Epithelial cell of proximal tubule (primary cell): ENCODE data around the gene TM9SF2. TPM values are rescaled to one million over a fixed set of nuclear protein-coding genes. Genes with fewer than 3 reads are reported as not detected.

Experiments used
- DNase-seq: peaks from one replicate; pipeline ENCODE4 v3.0.0-alpha.2; 2011; ENCODE audit warnings: low read depth
- H3K4me3 ChIP-seq: 2 replicates; pipeline ENCODE4 v1.5.1; 2011; ENCODE audit warnings: low read depth, mild to moderate bottlenecking, low read length
- total RNA-seq: library from RNA; depleted of rRNA; stranded (reverse); fragments of >200 nt; gene quantifications from 2 replicates; pipeline ENCODE4 v1.2.3, GENCODE V29; 2015
- TF ChIP-seq, protein P1 (sequence below): conservative IDR thresholded peaks from 2 replicates; pipeline ENCODE4 v1.5.1; 2012; ENCODE audit warnings: low read depth, mild to moderate bottlenecking, low read length

The TM9SF2 gene
- total RNA-seq, 1 donor from 2014 or later: 114 TPM

DNA sequence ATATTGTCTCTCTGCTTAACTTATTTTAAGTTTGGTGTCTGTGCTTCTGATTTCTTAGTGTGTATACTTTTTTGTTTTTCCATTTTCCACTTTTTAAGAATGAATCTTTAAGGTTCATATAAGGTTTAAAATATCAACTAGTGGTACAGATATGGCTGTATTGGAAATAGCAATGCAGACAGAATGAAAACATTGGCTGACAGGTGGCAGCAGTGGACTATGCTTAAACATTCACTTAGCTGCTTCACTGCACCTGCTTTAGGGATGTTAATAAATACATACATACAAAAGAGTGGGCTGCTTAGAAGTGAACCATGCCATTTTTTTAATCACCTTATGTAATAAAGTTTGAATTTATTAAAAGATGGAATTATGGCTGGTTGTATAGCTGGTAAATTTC, 27.3 kb downstream of the TM9SF2 start:
- TF ChIP-seq, protein P1, sequence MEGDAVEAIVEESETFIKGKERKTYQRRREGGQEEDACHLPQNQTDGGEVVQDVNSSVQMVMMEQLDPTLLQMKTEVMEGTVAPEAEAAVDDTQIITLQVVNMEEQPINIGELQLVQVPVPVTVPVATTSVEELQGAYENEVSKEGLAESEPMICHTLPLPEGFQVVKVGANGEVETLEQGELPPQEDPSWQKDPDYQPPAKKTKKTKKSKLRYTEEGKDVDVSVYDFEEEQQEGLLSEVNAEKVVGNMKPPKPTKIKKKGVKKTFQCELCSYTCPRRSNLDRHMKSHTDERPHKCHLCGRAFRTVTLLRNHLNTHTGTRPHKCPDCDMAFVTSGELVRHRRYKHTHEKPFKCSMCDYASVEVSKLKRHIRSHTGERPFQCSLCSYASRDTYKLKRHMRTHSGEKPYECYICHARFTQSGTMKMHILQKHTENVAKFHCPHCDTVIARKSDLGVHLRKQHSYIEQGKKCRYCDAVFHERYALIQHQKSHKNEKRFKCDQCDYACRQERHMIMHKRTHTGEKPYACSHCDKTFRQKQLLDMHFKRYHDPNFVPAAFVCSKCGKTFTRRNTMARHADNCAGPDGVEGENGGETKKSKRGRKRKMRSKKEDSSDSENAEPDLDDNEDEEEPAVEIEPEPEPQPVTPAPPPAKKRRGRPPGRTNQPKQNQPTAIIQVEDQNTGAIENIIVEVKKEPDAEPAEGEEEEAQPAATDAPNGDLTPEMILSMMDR: peak; percentile 51
- no peak overlapping the region for H3K4me3 ChIP-seq
- no peak for DNase-seq

DNA sequence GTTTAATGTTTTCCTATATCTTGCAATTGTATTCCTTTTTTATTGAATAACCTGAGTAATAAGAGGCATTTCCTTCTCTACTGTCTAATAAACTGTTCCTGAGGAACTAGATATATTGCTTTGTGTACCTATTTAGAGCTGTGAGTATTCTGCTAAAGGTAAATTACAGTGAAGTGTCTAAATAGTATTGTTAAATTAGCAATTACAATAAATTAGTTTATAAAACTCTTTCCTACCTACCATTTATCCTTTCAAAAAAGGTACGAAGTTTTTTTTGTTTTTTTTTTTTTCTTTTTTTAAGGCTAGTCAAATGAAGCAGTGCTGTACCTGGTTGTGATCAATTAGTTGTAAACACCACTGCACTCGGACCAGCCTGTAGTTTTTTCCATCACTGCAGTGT, 34.8 kb downstream of the TM9SF2 start:
- TF ChIP-seq, protein P1: no peak
- no peak overlapping the region for H3K4me3 ChIP-seq
- DNase-seq: no peak

DNA sequence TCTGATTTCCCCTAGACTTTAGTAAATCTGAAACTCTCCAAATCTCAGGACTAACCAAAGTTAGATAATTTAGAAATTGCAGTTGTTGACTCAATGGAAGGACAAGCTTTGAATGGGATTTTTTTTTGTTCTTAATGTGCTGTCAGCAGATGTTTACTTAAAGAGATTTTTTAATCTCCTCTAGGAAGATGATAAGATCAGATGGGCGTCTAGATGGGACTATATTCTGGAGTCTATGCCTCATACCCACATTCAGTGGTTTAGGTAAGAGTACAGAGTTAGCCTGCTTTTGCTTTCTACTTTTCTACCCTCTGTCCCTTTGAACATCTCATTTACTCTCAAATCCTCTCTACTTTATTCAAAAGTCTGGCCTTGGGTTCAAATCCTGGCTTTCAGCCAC, 39.3 kb downstream of the TM9SF2 start:
- TF ChIP-seq, protein P1: no peak
- H3K4me3 ChIP-seq: no peak overlapping the region

GRCh38 chr13:99542788-99543406, 41.6 kb downstream of the TM9SF2 start:
- DNase-seq: no peak
- TF ChIP-seq, protein P1: no peak
- H3K4me3 ChIP-seq: no peak overlapping the region

More for the DNA sequence above, 39.3 kb downstream of the TM9SF2 start:
- no peak for DNase-seq

GRCh38 chr13:99545361-99545760, 44.1 kb downstream of the TM9SF2 start:
- no peak for DNase-seq

GRCh38 chr13:99545979-99546378, 44.7 kb downstream of the TM9SF2 start:
- no peak overlapping the region for H3K4me3 ChIP-seq
- TF ChIP-seq, protein P1: no peak
- DNase-seq: no peak

More at GRCh38 chr13:99545361-99545760, 44.1 kb downstream of the TM9SF2 start:
- no peak overlapping the region for H3K4me3 ChIP-seq
- TF ChIP-seq, protein P1: no peak

DNA sequence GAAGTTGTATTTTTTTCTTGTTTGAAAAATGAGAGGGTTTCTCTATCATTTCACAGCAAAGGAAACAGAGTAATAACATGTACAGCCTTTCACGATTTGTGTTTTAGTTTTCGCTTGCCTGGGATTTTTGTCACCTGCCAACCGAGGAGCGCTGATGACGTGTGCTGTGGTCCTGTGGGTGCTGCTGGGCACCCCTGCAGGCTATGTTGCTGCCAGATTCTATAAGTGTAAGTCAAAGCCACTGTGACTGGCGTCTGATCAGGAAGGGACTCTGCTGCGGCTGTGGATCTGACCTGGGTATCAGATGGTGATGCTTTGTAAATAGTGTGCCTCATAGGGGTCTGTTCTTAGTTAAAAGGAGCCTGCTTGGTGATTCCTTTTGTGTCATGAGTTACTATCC, 45.6 kb downstream of the TM9SF2 start:
- TF ChIP-seq, protein P1: no peak
- no peak overlapping the region for H3K4me3 ChIP-seq
- no peak for DNase-seq
